Glomerular visceral epithelial cell (primary cell): ENCODE results near the gene IFT122.

ENCODE experiments used
- DNase-seq: peaks from one replicate; pipeline ENCODE4 v3.0.0-alpha.2; 2016; ENCODE audit errors: extremely low spot score

Gene IFT122

GRCh38 chr3:129413687-129414506, 26.1 kb upstream of the IFT122 start:
- DNase-seq = peak; percentile 70

- DNase-seq = no peak
These were observed 24.6 kb upstream of the IFT122 start for GRCh38 chr3:129415378-129415777.

- DNase-seq = no peak
These were observed 24.2 kb upstream of the IFT122 start for GRCh38 chr3:129415830-129416229.

GRCh38 chr3:129416415-129416814, 23.6 kb upstream of the IFT122 start:
- no peak for DNase-seq

GRCh38 chr3:129417326-129417725, 22.7 kb upstream of the IFT122 start:
- no peak for DNase-seq

- DNase-seq = no peak
These were observed 21.7 kb upstream of the IFT122 start for GRCh38 chr3:129418041-129418973.

GRCh38 chr3:129419476-129419875, 20.5 kb upstream of the IFT122 start:
- no peak for DNase-seq

GRCh38 chr3:129421236-129421883, 18.7 kb upstream of the IFT122 start:
- DNase-seq = no peak

GRCh38 chr3:129421988-129422745, 17.9 kb upstream of the IFT122 start:
- no peak for DNase-seq

- DNase-seq = no peak
These were observed 17.1 kb upstream of the IFT122 start for GRCh38 chr3:129422897-129423296.

GRCh38 chr3:129424185-129424841, 15.7 kb upstream of the IFT122 start:
- DNase-seq = no peak

- DNase-seq = no peak
These were observed 14.8 kb upstream of the IFT122 start for GRCh38 chr3:129425213-129425612.

GRCh38 chr3:129425619-129426018, 14.4 kb upstream of the IFT122 start:
- no peak for DNase-seq

- no peak for DNase-seq
These were observed 12.0 kb upstream of the IFT122 start for GRCh38 chr3:129428007-129428375.

GRCh38 chr3:129428376-129429079, 11.5 kb upstream of the IFT122 start, which contains the start of gene EFCAB12:
EFCAB12 (minus strand) TSS chr3:129428636; CDS start chr3:129428488, 148 bp downstream.
- peak; percentile 79 for DNase-seq

GRCh38 chr3:129429080-129429451, 11.0 kb upstream of the IFT122 start:
- no peak for DNase-seq

GRCh38 chr3:129429602-129430001, 10.4 kb upstream of the IFT122 start:
- DNase-seq = no peak

- peak; percentile 40 for DNase-seq
These were observed 8.0 kb upstream of the IFT122 start for GRCh38 chr3:129432036-129432435.

GRCh38 chr3:129432671-129433070, 7.4 kb upstream of the IFT122 start:
- DNase-seq = peak; percentile 77

GRCh38 chr3:129433565-129433964, 6.5 kb upstream of the IFT122 start:
- no peak for DNase-seq
